H9 (cell line): ENCODE measurements around the gene PRH1. TPM values are rescaled to one million over a fixed set of nuclear protein-coding genes. Genes with fewer than 3 reads are reported as not detected.

Source experiments
- DNase-seq: peaks from one replicate; pipeline ENCODE4 v3.0.0-alpha.2; 2017
- H2AFZ ChIP-seq: one replicate; pipeline ENCODE4 v1.6.1; 2013; ENCODE audit warnings: mild to moderate bottlenecking, low read length, control low read depth, moderate library complexity
- H2AK5ac ChIP-seq: 2 replicates; pipeline ENCODE4 v1.6.1; 2013; ENCODE audit warnings: low read length, control low read depth, mixed read lengths; ENCODE audit not compliant: insufficient read length
- H2BK120ac ChIP-seq: one replicate; pipeline ENCODE4 v1.6.1; 2013; ENCODE audit warnings: low read depth, mild to moderate bottlenecking, low read length, control low read depth, inconsistent platforms; ENCODE audit not compliant: poor library complexity, severe bottlenecking
- H2BK12ac ChIP-seq: 2 replicates; pipeline ENCODE4 v1.6.1; 2013; ENCODE audit warnings: low read length, control low read depth, mixed read lengths, low read depth; ENCODE audit not compliant: insufficient read length
- H2BK15ac ChIP-seq: 2 replicates; pipeline ENCODE4 v1.6.1; 2013; ENCODE audit warnings: low read depth, low read length, control low read depth
- H2BK20ac ChIP-seq: one replicate; pipeline ENCODE4 v1.6.1; 2013; ENCODE audit warnings: low read depth, mild to moderate bottlenecking, low read length, control low read depth, inconsistent platforms; ENCODE audit not compliant: poor library complexity, severe bottlenecking
- H2BK5ac ChIP-seq: 2 replicates; pipeline ENCODE4 v1.6.1; 2013; ENCODE audit warnings: low read length, control low read depth, mixed read lengths; ENCODE audit not compliant: insufficient read length
- H3K14ac ChIP-seq: 2 replicates; pipeline ENCODE4 v1.6.1; 2013; ENCODE audit warnings: low read length, control low read depth; ENCODE audit not compliant: insufficient read depth
- H3K18ac ChIP-seq: 2 replicates; pipeline ENCODE4 v1.6.1; 2013; ENCODE audit warnings: low read depth, mild to moderate bottlenecking, mixed read lengths, low read length, control low read depth; ENCODE audit not compliant: insufficient read length
- H3K23ac ChIP-seq: 2 replicates; pipeline ENCODE4 v1.6.1; 2013; ENCODE audit warnings: low read length, control low read depth, mixed read lengths, low read depth; ENCODE audit not compliant: insufficient read length
- H3K23me2 ChIP-seq: 2 replicates; pipeline ENCODE4 v1.6.1; 2013; ENCODE audit warnings: low read depth, mild to moderate bottlenecking, mixed read lengths, low read length, control low read depth; ENCODE audit not compliant: insufficient read length, poor library complexity, severe bottlenecking
- H3K27ac ChIP-seq: 2 replicates; pipeline ENCODE4 v1.5.1; 2013; ENCODE audit warnings: low read length, control low read depth, mixed read lengths, low read depth; ENCODE audit not compliant: insufficient read length
- H3K27me3 ChIP-seq: 2 replicates; pipeline ENCODE4 v1.6.1; 2013; ENCODE audit warnings: low read length, control low read depth, inconsistent platforms; ENCODE audit not compliant: insufficient read depth
- H3K4ac ChIP-seq: 2 replicates; pipeline ENCODE4 v1.6.1; 2013; ENCODE audit warnings: low read depth, mild to moderate bottlenecking, control low read depth, inconsistent platforms, low read length, moderate library complexity
- H3K4me1 ChIP-seq: 2 replicates; pipeline ENCODE4 v1.6.1; 2013; ENCODE audit warnings: low read length, control low read depth, inconsistent platforms; ENCODE audit not compliant: insufficient read depth
- H3K4me2 ChIP-seq: 2 replicates; pipeline ENCODE4 v1.6.1; 2013; ENCODE audit warnings: low read length, control low read depth, mixed read lengths; ENCODE audit not compliant: insufficient read length, insufficient read depth
- H3K56ac ChIP-seq: 2 replicates; pipeline ENCODE4 v1.6.1; 2013; ENCODE audit warnings: low read depth, mild to moderate bottlenecking, mixed read lengths, low read length, control low read depth; ENCODE audit not compliant: insufficient read length
- H3K79me1 ChIP-seq: 2 replicates; pipeline ENCODE4 v1.6.1; 2013; ENCODE audit warnings: low read depth, mild to moderate bottlenecking, moderate library complexity, low read length, control low read depth, inconsistent platforms; ENCODE audit not compliant: insufficient read depth, poor library complexity, severe bottlenecking
- H3K79me2 ChIP-seq: 2 replicates; pipeline ENCODE4 v1.6.1; 2013; ENCODE audit warnings: low read length, control low read depth, inconsistent platforms; ENCODE audit not compliant: insufficient read depth
- H3K9ac ChIP-seq: 2 replicates; pipeline ENCODE4 v1.6.1; 2013; ENCODE audit warnings: low read length, control low read depth, mixed read lengths; ENCODE audit not compliant: insufficient read length; ENCODE audit errors: extremely low read depth
- H3K9me3 ChIP-seq: one replicate; pipeline ENCODE4 v1.6.1; 2013; ENCODE audit warnings: low read depth, low read length, inconsistent platforms; ENCODE audit not compliant: control insufficient read depth
- H3T11ph ChIP-seq: one replicate; pipeline ENCODE4 v1.6.1; 2013; ENCODE audit warnings: mild to moderate bottlenecking, low read length, control low read depth, inconsistent platforms
- H4K20me1 ChIP-seq: one replicate; pipeline ENCODE4 v1.6.1; 2013; ENCODE audit not compliant: control insufficient read depth, insufficient read length, insufficient read depth
- H4K5ac ChIP-seq: 2 replicates; pipeline ENCODE4 v1.6.1; 2013; ENCODE audit warnings: low read depth, mild to moderate bottlenecking, mixed read lengths, low read length, control low read depth; ENCODE audit not compliant: insufficient read length
- H4K8ac ChIP-seq: replicated peaks from 2 replicates; pipeline ENCODE4 v1.6.1; 2013; ENCODE audit warnings: low read length, control low read depth, mixed read lengths, low read depth; ENCODE audit not compliant: insufficient read length
- H4K91ac ChIP-seq: 2 replicates; pipeline ENCODE4 v1.6.1; 2013; ENCODE audit warnings: low read depth, mild to moderate bottlenecking, moderate library complexity, mixed read lengths, low read length, control low read depth; ENCODE audit not compliant: insufficient read length
- H3K27ac Mint-ChIP-seq, 3 experiments: 2 replicates in 2 of 3; 3 replicates in 1 of 3; pipeline ENCODE4 v1.8.0; 2020 to 2021; ENCODE audit warnings: mixed read lengths in 3 of 3, mild to moderate bottlenecking in 1 of 3, moderate library complexity in 1 of 3
- H3K27me3 Mint-ChIP-seq: 2 replicates; pipeline ENCODE4 v1.8.0; 2021; ENCODE audit warnings: low read depth, mild to moderate bottlenecking, moderate library complexity, mixed read lengths
- H3K36me3 Mint-ChIP-seq, 3 experiments: 2 replicates in 2 of 3; 3 replicates in 1 of 3; pipeline ENCODE4 v1.8.0; 2020 to 2021; ENCODE audit warnings: low read depth in 3 of 3, mixed read lengths in 3 of 3; ENCODE audit not compliant: insufficient read depth in 1 of 3
- H3K4me1 Mint-ChIP-seq, 2 experiments: 2 replicates each; pipeline ENCODE4 v1.8.0; 2020; ENCODE audit warnings: mixed read lengths in 2 of 2
- H3K4me3 Mint-ChIP-seq, 2 experiments: 2 replicates in 1 of 2; 3 replicates in 1 of 2; pipeline ENCODE4 v1.8.0; 2020 to 2021; ENCODE audit warnings: mild to moderate bottlenecking in 2 of 2, mixed read lengths in 2 of 2, moderate library complexity in 1 of 2
- H3K9me3 Mint-ChIP-seq, 2 experiments: 2 replicates in 1 of 2; 3 replicates in 1 of 2; pipeline ENCODE4 v1.8.0; 2020; ENCODE audit warnings: mild to moderate bottlenecking in 2 of 2, mixed read lengths in 2 of 2, moderate library complexity in 1 of 2
- WGBS: extraction: QIAGEN DNeasy Blood & Tissue Kit; methylation state at CpG from one replicate; pipeline ENCODE4 v1.1.7; 2013; ENCODE audit warnings: missing lambda C conversion rate, low lambda C conversion rate, mixed read lengths; ENCODE audit not compliant: insufficient read length; ENCODE audit errors: extremely low coverage; 5-methylcytosine and 5-hydroxymethylcytosine counted together
- total RNA-seq: library from RNA; stranded (reverse); gene quantifications from 2 replicates; pipeline ENCODE4 v1.2.1, GENCODE V29; 2021
- TF ChIP-seq, protein P1 (sequence below): fragments of 200-600 bp; sonication (generic); conservative IDR thresholded peaks from 3 replicates; pipeline ENCODE4 v1.8.0; 2021; ENCODE audit warnings: antibody characterized with exemption, mild to moderate bottlenecking

Gene PRH1
- total RNA-seq, 1 experiment from 2014 or later, result 14.9 TPM

DNA sequence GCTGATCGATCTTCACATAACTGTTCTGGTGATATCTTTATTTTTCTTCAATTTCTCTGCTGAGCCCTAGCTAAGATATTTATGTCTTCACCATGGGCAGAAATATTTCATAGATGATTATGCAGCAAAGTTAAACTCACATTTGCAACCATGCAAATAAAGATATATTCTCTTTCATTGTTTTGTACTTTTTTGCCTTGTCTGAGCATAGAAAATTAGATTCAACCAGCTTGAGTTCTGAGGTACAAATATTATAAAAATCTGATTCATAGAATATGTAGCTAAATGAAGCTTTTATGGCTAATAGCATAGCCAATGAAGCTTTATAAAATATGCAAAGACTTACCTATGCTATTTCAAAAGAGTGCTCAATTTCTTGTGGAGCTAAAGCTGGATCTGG is 25.4 kb upstream of the PRH1 start, which contains the start of gene TAS2R13:
TAS2R13 (minus strand) TSS at position 101 of the 400 bp plus-strand sequence. CDS start 264 bp downstream, outside the sequence.
- H4K91ac ChIP-seq, result no peak within 1 kb of the TSS
- H3K27me3 ChIP-seq, result no peaks in the 10 kb centered on the region
- Mint-ChIP-seq H3K4me3 (no peak within 1 kb of the TSS), H3K9me3 (peaks cover 8 to 9% of the 10 kb centered on the region in 2 experiments), H3K4me1 (peaks cover 0 to 3% of the 10 kb centered on the region in 2 experiments; a peak in 2 of 4 replicates), H3K27me3 (no peaks in the 10 kb centered on the region), H3K27ac (no peak within 1 kb of the TSS), H3K36me3 (peaks cover 8 to 13% (median 9%) of the 10 kb centered on the region in 3 experiments)
- H4K20me1 ChIP-seq, result no peaks in the 10 kb centered on the region
- H4K5ac ChIP-seq, result no peak within 1 kb of the TSS
- TF ChIP-seq, protein P1, sequence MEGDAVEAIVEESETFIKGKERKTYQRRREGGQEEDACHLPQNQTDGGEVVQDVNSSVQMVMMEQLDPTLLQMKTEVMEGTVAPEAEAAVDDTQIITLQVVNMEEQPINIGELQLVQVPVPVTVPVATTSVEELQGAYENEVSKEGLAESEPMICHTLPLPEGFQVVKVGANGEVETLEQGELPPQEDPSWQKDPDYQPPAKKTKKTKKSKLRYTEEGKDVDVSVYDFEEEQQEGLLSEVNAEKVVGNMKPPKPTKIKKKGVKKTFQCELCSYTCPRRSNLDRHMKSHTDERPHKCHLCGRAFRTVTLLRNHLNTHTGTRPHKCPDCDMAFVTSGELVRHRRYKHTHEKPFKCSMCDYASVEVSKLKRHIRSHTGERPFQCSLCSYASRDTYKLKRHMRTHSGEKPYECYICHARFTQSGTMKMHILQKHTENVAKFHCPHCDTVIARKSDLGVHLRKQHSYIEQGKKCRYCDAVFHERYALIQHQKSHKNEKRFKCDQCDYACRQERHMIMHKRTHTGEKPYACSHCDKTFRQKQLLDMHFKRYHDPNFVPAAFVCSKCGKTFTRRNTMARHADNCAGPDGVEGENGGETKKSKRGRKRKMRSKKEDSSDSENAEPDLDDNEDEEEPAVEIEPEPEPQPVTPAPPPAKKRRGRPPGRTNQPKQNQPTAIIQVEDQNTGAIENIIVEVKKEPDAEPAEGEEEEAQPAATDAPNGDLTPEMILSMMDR, result no peak
- no peak within 1 kb of the TSS for H4K8ac ChIP-seq
- H3K4ac ChIP-seq, result no peak within 1 kb of the TSS
- no peak within 1 kb of the TSS for H3K18ac ChIP-seq
- H3K56ac ChIP-seq, result no peak within 1 kb of the TSS
- H3K4me1 ChIP-seq, result no peaks in the 10 kb centered on the region
- H2AFZ ChIP-seq, result no peak within 1 kb of the TSS
- H3K14ac ChIP-seq, result no peak within 1 kb of the TSS
- H3K27ac ChIP-seq, result no peak within 1 kb of the TSS
- no peak within 1 kb of the TSS for H2BK12ac ChIP-seq
- no peak within 1 kb of the TSS for H3K4me2 ChIP-seq
- H2AK5ac ChIP-seq, result no peak within 1 kb of the TSS
- DNase-seq, result no peak
- no peak within 1 kb of the TSS for H2BK120ac ChIP-seq
- no CpG with 5 or more reads among the region's 1 CpG for WGBS
- H3K23ac ChIP-seq, result no peak within 1 kb of the TSS
- no peaks in the 10 kb centered on the region for H3K79me2 ChIP-seq
- no peaks in the 10 kb centered on the region for H3K79me1 ChIP-seq
- no peak within 1 kb of the TSS for H2BK15ac ChIP-seq
- H2BK20ac ChIP-seq, result no peak within 1 kb of the TSS
- H3T11ph ChIP-seq, result no peak within 1 kb of the TSS
- H3K9me3 ChIP-seq, result no peaks in the 10 kb centered on the region
- H3K9ac ChIP-seq, result no peak within 1 kb of the TSS
- no peaks in the 10 kb centered on the region for H3K23me2 ChIP-seq
- no peak within 1 kb of the TSS for H2BK5ac ChIP-seq
